Measurements from ENCODE around the gene BCLAF1. TPM values are rescaled to one million over a fixed set of nuclear protein-coding genes. Genes with fewer than 3 reads are reported as not detected.

The BCLAF1 gene
- total and polyA plus RNA-seq, 2 of the 8 experiments (the other 6 are each of a cell fraction or from before 2014, with no cell fraction given) = 30.5 to 230 TPM

DNA sequence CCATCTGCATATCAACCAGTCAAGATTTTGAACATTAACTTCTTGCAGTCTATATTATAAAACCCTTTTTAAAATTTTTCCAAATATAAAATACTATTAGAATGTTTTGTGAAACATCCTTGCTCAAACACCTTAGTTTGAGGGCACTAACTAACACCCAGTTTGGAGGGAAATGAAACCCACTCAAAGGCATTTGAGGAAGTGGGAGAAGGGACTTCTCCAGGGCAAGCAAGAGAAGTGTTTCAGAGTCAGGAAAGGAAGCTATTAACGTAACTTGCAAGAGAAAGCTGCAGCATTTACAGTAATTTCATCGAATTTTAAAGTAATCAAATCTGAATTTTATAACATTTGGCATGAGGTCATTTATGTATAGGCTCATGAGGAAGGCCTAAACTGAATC is 60.8 kb downstream of the BCLAF1 start:
- CTCF ChIA-PET (ENCODE audit: partially characterized antibody) = interaction anchor here (1.0 to 3.8 kb wide), 2 partner anchors 10 to 12 kb away, joined by 5 to 32 read pairs; no protein-coding TSS in a partner anchor
- H3K9me3 ChIP-seq (ENCODE audit: insufficient read depth in 2 of 2, low read depth in 1 of 2, low read length in 1 of 2) = no peaks in the 10 kb centered on the region
- no peaks in the 10 kb centered on the region for H3K79me1 ChIP-seq (ENCODE audit: low read depth, low read length)
- no peaks in the 10 kb centered on the region for H3K23me2 ChIP-seq (ENCODE audit: low read depth, low read length)
- no peak overlapping the region for H3K4me2 ChIP-seq (ENCODE audit: insufficient read depth in 1 of 2, low read depth in 2 of 2, low read length in 2 of 2)
- no peak overlapping the region for H3K23ac ChIP-seq (ENCODE audit: insufficient read length)
- H3K18ac ChIP-seq (ENCODE audit: extremely low read depth, low read length) = no peak overlapping the region
- H3K4me1 ChIP-seq (replicated peaks in 1 of 4; ENCODE audit: control insufficient read depth in 3 of 4, insufficient read depth in 4 of 4, low read length in 3 of 4) = no peaks in the 10 kb centered on the region
- WGBS, 2 experiments (ENCODE audit: extremely low coverage in 1 of 2, insufficient coverage in 1 of 2, insufficient read length in 1 of 2, insufficient replicate concordance in 2 of 2, low coverage in 1 of 2, low lambda C conversion rate in 2 of 2, missing lambda C conversion rate in 1 of 2) = 83% methylated on average over 2 of the region's 2 CpGs; no CpG with 5 or more reads in 1 of the 2 experiments
- no peak overlapping the region for H3K56ac ChIP-seq (replicated peaks; ENCODE audit: insufficient read length, low read depth, low read length)
- H3K9ac ChIP-seq (replicated peaks in 1 of 4; ENCODE audit: extremely low read depth in 1 of 4, low read depth in 3 of 4, low read length in 3 of 4) = no peak overlapping the region
- DNase-seq (ENCODE audit: low read depth in 1 of 2, low spot score in 2 of 2) = no peak
- no peak overlapping the region for H4K8ac ChIP-seq (ENCODE audit: extremely low read depth, insufficient read depth, low read length)
- H2BK20ac ChIP-seq (ENCODE audit: low read length) = no peak overlapping the region
- no peaks in the 10 kb centered on the region; a peak in 2 of 8 replicates for H3K36me3 ChIP-seq (ENCODE audit: control insufficient read depth in 2 of 4, insufficient read depth in 4 of 4, low read length in 3 of 4)
- no peak overlapping the region for H2AK5ac ChIP-seq (ENCODE audit: low read depth, low read length)
- no peak overlapping the region for H3K27ac ChIP-seq (ENCODE audit: low read depth, low read length)
- H3K79me2 ChIP-seq (ENCODE audit: control insufficient read depth in 1 of 2, insufficient read depth in 2 of 2, low read length in 2 of 2) = no peaks in the 10 kb centered on the region
- H4K5ac ChIP-seq (ENCODE audit: insufficient read length, low read depth, low read length) = no peak overlapping the region
- no peak overlapping the region for H2AFZ ChIP-seq (ENCODE audit: low read length)
- no peak for FAIRE-seq
- no peak overlapping the region for H2BK120ac ChIP-seq (replicated peaks; ENCODE audit: low read depth, low read length)
- no peak overlapping the region for H4K91ac ChIP-seq (replicated peaks; ENCODE audit: insufficient read length, low read length)
- no peak overlapping the region for H2BK5ac ChIP-seq (ENCODE audit: low read depth, low read length)
- H3K27me3 ChIP-seq (replicated peaks in 1 of 4; ENCODE audit: control insufficient read depth in 3 of 4, extremely low read depth in 1 of 4, insufficient read depth in 3 of 4, low read length in 3 of 4) = no peaks in the 10 kb centered on the region
- H3K4ac ChIP-seq (replicated peaks; ENCODE audit: insufficient read length, low read depth, low read length) = no peak overlapping the region
- H2BK12ac ChIP-seq (ENCODE audit: low read depth, low read length) = no peak overlapping the region
- POLR2A ChIA-PET (ENCODE audit: partially characterized antibody) = no interaction called here
- no peak overlapping the region for H2BK15ac ChIP-seq (ENCODE audit: low read length)
- no peak overlapping the region for H3K14ac ChIP-seq (ENCODE audit: insufficient read length)
- no peak overlapping the region for H3K4me3 ChIP-seq (ENCODE audit: extremely low read depth in 1 of 4, insufficient read depth in 2 of 4, low read depth in 3 of 4, low read length in 4 of 4)
- no peaks in the 10 kb centered on the region for H4K20me1 ChIP-seq (replicated peaks in 1 of 2; ENCODE audit: control insufficient read depth in 1 of 2, insufficient read depth in 2 of 2, low read length in 2 of 2)
- TF ChIP-seq YY1 (IDR thresholded peaks at IDR 0.05; ENCODE audit: low read depth, low read length) = no peak
- TF ChIP-seq EZH2 (IDR thresholded peaks at IDR 0.05; ENCODE audit: low read depth, low read length, severe bottlenecking) = no peak
- no peak for TF ChIP-seq CBX8 (IDR thresholded peaks at IDR 0.05; ENCODE audit: borderline replicate concordance, low read depth, low read length)
- TF ChIP-seq BACH1 (IDR thresholded peaks at IDR 0.05; ENCODE audit: low read length) = no peak
- TF ChIP-seq CTCF (IDR thresholded peaks at IDR 0.05; ENCODE audit: control extremely low read depth in 1 of 3, insufficient read depth in 1 of 3, low read depth in 1 of 3, low read length in 3 of 3) = no peak
- TF ChIP-seq EP300 (IDR thresholded peaks at IDR 0.05; ENCODE audit: borderline replicate concordance in 1 of 2, low read depth in 2 of 2, low read length in 2 of 2) = no peak
- no peak for TF ChIP-seq SP4 (IDR thresholded peaks at IDR 0.05; ENCODE audit: low read length)
- no peak for TF ChIP-seq NRF1 (IDR thresholded peaks at IDR 0.05; ENCODE audit: low read depth, low read length)
- TF ChIP-seq, protein P1, sequence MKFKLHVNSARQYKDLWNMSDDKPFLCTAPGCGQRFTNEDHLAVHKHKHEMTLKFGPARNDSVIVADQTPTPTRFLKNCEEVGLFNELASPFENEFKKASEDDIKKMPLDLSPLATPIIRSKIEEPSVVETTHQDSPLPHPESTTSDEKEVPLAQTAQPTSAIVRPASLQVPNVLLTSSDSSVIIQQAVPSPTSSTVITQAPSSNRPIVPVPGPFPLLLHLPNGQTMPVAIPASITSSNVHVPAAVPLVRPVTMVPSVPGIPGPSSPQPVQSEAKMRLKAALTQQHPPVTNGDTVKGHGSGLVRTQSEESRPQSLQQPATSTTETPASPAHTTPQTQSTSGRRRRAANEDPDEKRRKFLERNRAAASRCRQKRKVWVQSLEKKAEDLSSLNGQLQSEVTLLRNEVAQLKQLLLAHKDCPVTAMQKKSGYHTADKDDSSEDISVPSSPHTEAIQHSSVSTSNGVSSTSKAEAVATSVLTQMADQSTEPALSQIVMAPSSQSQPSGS (IDR thresholded peaks at IDR 0.05; ENCODE audit: low read length) = no peak
- no peak for TF ChIP-seq CBX5 (IDR thresholded peaks at IDR 0.05; ENCODE audit: low read depth, low read length)

All from H1 (cell line).